Neural cell (in vitro differentiated cells): ENCODE results near the gene NDUFAF4. TPM values are rescaled to one million over a fixed set of nuclear protein-coding genes. Genes with fewer than 3 reads are reported as not detected.

Experiments
- H2AFZ ChIP-seq: fragments of 200-600, 300-800 bp; sonication (generic), shearing (Covaris generic); 2 replicates; pipeline ENCODE4 v1.6.0; 2014; ENCODE audit warnings: low read depth, mild to moderate bottlenecking, antibody characterized with exemption, low read length, moderate library complexity
- H3F3A ChIP-seq: fragments of 200-600 bp; shearing (Covaris generic); 2 replicates; pipeline ENCODE4 v1.6.1; 2016; ENCODE audit warnings: mild to moderate bottlenecking, moderate library complexity, mixed read lengths, antibody characterized with exemption, low read length; ENCODE audit not compliant: insufficient read depth, poor library complexity, severe bottlenecking
- H3K27ac ChIP-seq: fragments of 200-600, 300-800 bp; sonication (generic), shearing (Covaris generic); 2 replicates; pipeline ENCODE4 v1.5.1; 2014; ENCODE audit warnings: mild to moderate bottlenecking, low read length, moderate library complexity
- H3K27me3 ChIP-seq: fragments of 300-800, 200-600 bp; sonication (generic), shearing (Covaris generic); 2 replicates; pipeline ENCODE4 v1.6.0; 2014; ENCODE audit warnings: mild to moderate bottlenecking, low read depth, low read length, moderate library complexity; ENCODE audit not compliant: insufficient read depth
- H3K36me3 ChIP-seq: fragments of 300-800, 200-600 bp; sonication (generic), shearing (Covaris generic); 2 replicates; pipeline ENCODE4 v1.5.1; 2014; ENCODE audit warnings: mild to moderate bottlenecking, antibody characterized with exemption, low read length, moderate library complexity; ENCODE audit not compliant: insufficient read depth
- H3K4me2 ChIP-seq: fragments of 300-800, 200-600 bp; sonication (generic), shearing (Covaris generic); 2 replicates; pipeline ENCODE4 v1.6.0; 2014; ENCODE audit warnings: mild to moderate bottlenecking, low read length
- H3K4me3 ChIP-seq: fragments of 300-800, 200-600 bp; sonication (generic), shearing (Covaris generic); 2 replicates; pipeline ENCODE4 v1.5.1; 2014; ENCODE audit warnings: mild to moderate bottlenecking, low read length, moderate library complexity
- H3K79me2 ChIP-seq: fragments of 200-600 bp; shearing (Covaris generic); replicated peaks from 2 replicates; pipeline ENCODE4 v1.6.0; 2014; ENCODE audit warnings: mild to moderate bottlenecking, low read length, moderate library complexity; ENCODE audit not compliant: insufficient read depth
- H3K9ac ChIP-seq: fragments of 300-800, 200-600 bp; sonication (generic), shearing (Covaris generic); 2 replicates; pipeline ENCODE4 v1.6.1; 2016; ENCODE audit warnings: mild to moderate bottlenecking, low read length, mixed read lengths
- H3K9me2 ChIP-seq: fragments of 200-600 bp; shearing (Covaris generic); 2 replicates; pipeline ENCODE4 v1.6.1; 2016; ENCODE audit warnings: mild to moderate bottlenecking, low read length, mixed read lengths; ENCODE audit not compliant: insufficient read depth
- H3K9me3 ChIP-seq: fragments of 200-600, 300-800 bp; sonication (generic), shearing (Covaris generic); 2 replicates; pipeline ENCODE4 v1.6.1; 2016; ENCODE audit warnings: mild to moderate bottlenecking, mixed run types, low read length, moderate library complexity, mixed read lengths
- H4K20me1 ChIP-seq: fragments of 200-600 bp; shearing (Covaris generic); 2 replicates; pipeline ENCODE4 v1.6.1; 2016; ENCODE audit warnings: mild to moderate bottlenecking, mixed run types; ENCODE audit not compliant: insufficient read depth
- CTCF ChIP-seq: fragments of 450-650 bp; IDR thresholded peaks from 2 replicates; pipeline ENCODE4 v1.5.1; 2014; ENCODE audit warnings: antibody characterized with exemption, mild to moderate bottlenecking, moderate library complexity; ENCODE audit not compliant: poor library complexity, severe bottlenecking
- EP300 ChIP-seq: fragments of 450-650 bp; conservative IDR thresholded peaks from 2 replicates; pipeline ENCODE4 v1.6.1; 2014; ENCODE audit warnings: antibody characterized with exemption, mild to moderate bottlenecking, moderate library complexity; ENCODE audit not compliant: poor library complexity, severe bottlenecking
- EZH2 ChIP-seq: fragments of 200-600, 300-800 bp; shearing (Covaris generic), sonication (generic); IDR thresholded peaks from 2 replicates; pipeline ENCODE4 v1.6.1; 2014; ENCODE audit warnings: antibody characterized with exemption, low read length, borderline replicate concordance, mild to moderate bottlenecking; ENCODE audit not compliant: insufficient read depth, poor library complexity, severe bottlenecking
- MXI1 ChIP-seq: fragments of 450-650 bp; conservative IDR thresholded peaks from 2 replicates; pipeline ENCODE4 v1.6.1; 2014; ENCODE audit warnings: antibody characterized with exemption, mild to moderate bottlenecking; ENCODE audit not compliant: poor library complexity, severe bottlenecking
- POLR2AphosphoS5 ChIP-seq: IDR thresholded peaks from 2 replicates; pipeline ENCODE4 v1.6.1; 2012
- RAD21 ChIP-seq: fragments of 450-650 bp; conservative IDR thresholded peaks from 2 replicates; pipeline ENCODE4 v1.6.1; 2014; ENCODE audit warnings: antibody characterized with exemption, mild to moderate bottlenecking, moderate library complexity
- REST ChIP-seq: IDR thresholded peaks from 2 replicates; pipeline ENCODE4 v1.6.1; 2012; ENCODE audit warnings: borderline replicate concordance
- SMC3 ChIP-seq: fragments of 450-650 bp; conservative IDR thresholded peaks from 2 replicates; pipeline ENCODE4 v1.6.1; 2014; ENCODE audit warnings: antibody characterized with exemption, mild to moderate bottlenecking, moderate library complexity; ENCODE audit not compliant: poor library complexity
- TAF1 ChIP-seq: IDR thresholded peaks from 2 replicates; pipeline ENCODE4 v1.6.1; 2012; ENCODE audit warnings: low read depth
- polyA plus RNA-seq: library from polyadenylated mRNA; depleted of rRNA; stranded (reverse); fragments of >200 nt; gene quantifications from 2 replicates; pipeline ENCODE4 v1.2.3, GENCODE V29; 2014

The NDUFAF4 gene
- polyA plus RNA-seq, 1 donor from 2014 or later, result 55.9 TPM

GRCh38 chr6:96931198-96931597, 33.5 kb upstream of the NDUFAF4 start:
- no peak overlapping the region for H3K27ac ChIP-seq

GRCh38 chr6:96929741-96930140, 32.0 kb upstream of the NDUFAF4 start:
- H3K9me2 ChIP-seq, result no peaks in the 10 kb centered on the region
- no peaks in the 10 kb centered on the region for H4K20me1 ChIP-seq
- no peaks in the 10 kb centered on the region for H3K27me3 ChIP-seq
- H3K4me2 ChIP-seq, result no peak overlapping the region
- no peaks in the 10 kb centered on the region for H3K36me3 ChIP-seq
- no peaks in the 10 kb centered on the region for H3K9me3 ChIP-seq
- H2AFZ ChIP-seq, result no peak overlapping the region
- no peaks in the 10 kb centered on the region for H3F3A ChIP-seq
- no peak overlapping the region for H3K4me3 ChIP-seq
- peaks cover 4% of the 10 kb centered on the region for H3K79me2 ChIP-seq
- H3K27ac ChIP-seq, result no peak overlapping the region
- H3K9ac ChIP-seq, result no peak overlapping the region
- TF ChIP-seq EZH2 (no peak), SMC3 (no peak), CTCF (no peak), POLR2AphosphoS5 (no peak), MXI1 (no peak), REST (no peak)

More at GRCh38 chr6:96931198-96931597, 33.5 kb upstream of the NDUFAF4 start:
- peaks cover 4% of the 10 kb centered on the region for H3K79me2 ChIP-seq
- H3K4me2 ChIP-seq, result no peak overlapping the region
- no peaks in the 10 kb centered on the region for H3K9me2 ChIP-seq
- H3K36me3 ChIP-seq, result no peaks in the 10 kb centered on the region
- H3K27me3 ChIP-seq, result no peaks in the 10 kb centered on the region
- no peak overlapping the region for H2AFZ ChIP-seq
- no peak overlapping the region for H3K9ac ChIP-seq
- TF ChIP-seq REST (no peak), MXI1 (no peak), TAF1 (no peak), EP300 (no peak), RAD21 (no peak), CTCF (no peak), SMC3 (no peak), EZH2 (no peak), POLR2AphosphoS5 (no peak)
- H4K20me1 ChIP-seq, result no peaks in the 10 kb centered on the region
- no peak overlapping the region for H3K4me3 ChIP-seq
- no peaks in the 10 kb centered on the region for H3F3A ChIP-seq
- no peaks in the 10 kb centered on the region for H3K9me3 ChIP-seq
